B cell (primary cell): Measurements from ENCODE around the gene ZSCAN10. TPM values are rescaled to one million over a fixed set of nuclear protein-coding genes. Genes with fewer than 3 reads are reported as not detected.

Experiments
- ATAC-seq: fragments of 200-7000 bp; cut with Tn5 transposase; one replicate; pipeline ENCODE4 v1.10.0; 2021; ENCODE audit warnings: low read depth, mild to moderate bottlenecking, moderate number of reproducible peaks, moderate library complexity
- CTCF ChIA-PET: fragments of 350-600 bp; sonication (Branson Sonifier 250); formaldehyde crosslinking; loops from one replicate; lab custom pipeline; 2021; ENCODE audit warnings: antibody characterized with exemption, inconsistent platforms; lab: Charles Lee
- POLR2A ChIA-PET: fragments of 350-600 bp; sonication (Branson Sonifier 250); formaldehyde crosslinking; loops from one replicate; lab custom pipeline; 2021; ENCODE audit warnings: antibody characterized with exemption; lab: Charles Lee
- DNase-seq: peaks from one replicate; pipeline ENCODE4 v3.0.0; 2013
- H2AFZ ChIP-seq: 2 replicates; pipeline ENCODE4 v1.6.1; 2012; ENCODE audit warnings: mild to moderate bottlenecking, low read depth, low read length; ENCODE audit not compliant: insufficient read depth, poor library complexity, severe bottlenecking
- H3K27ac ChIP-seq, 2 donors: 1 replicate in 1 of 2; 2 replicates in 1 of 2; pipeline ENCODE4 v1.5.1; 2012 to 2013; ENCODE audit warnings: low read length in 2 of 2, mild to moderate bottlenecking in 2 of 2, moderate library complexity in 1 of 2
- H3K27me3 ChIP-seq, 4 experiments: fragments of 200-600 bp in 1 of 4; sonication (generic) in 1 of 4; replicated peaks in 1 of 4; 1 replicate in 2 of 4; 2 replicates in 2 of 4; pipeline versions ENCODE4 v1.6.1 to v1.7.0; 2013 to 2016; ENCODE audit warnings: low read length in 3 of 4, mild to moderate bottlenecking in 2 of 4, mixed read lengths in 1 of 4, moderate library complexity in 1 of 4; ENCODE audit not compliant: insufficient read depth in 4 of 4, control insufficient read depth in 3 of 4; ENCODE audit errors: control extremely low read depth in 1 of 4
- H3K36me3 ChIP-seq, 2 experiments: replicated peaks in 1 of 2; 1 replicate in 1 of 2; 2 replicates in 1 of 2; pipeline versions ENCODE4 v1.6.1 to v1.7.1; 2013; ENCODE audit warnings: low read length in 1 of 2; ENCODE audit not compliant: insufficient read depth in 2 of 2, control insufficient read depth in 1 of 2; ENCODE audit errors: control extremely low read depth in 1 of 2, extremely low read depth in 1 of 2
- H3K4me1 ChIP-seq, 2 donors: fragments of 200-600 bp in 1 of 2; sonication (generic) in 1 of 2; 1 replicate in 1 of 2; 2 replicates in 1 of 2; pipeline versions ENCODE4 v1.5.1 to v1.6.1; 2013 to 2017; ENCODE audit warnings: low read length in 2 of 2; ENCODE audit not compliant: control insufficient read depth in 2 of 2, insufficient read depth in 2 of 2
- H3K4me2 ChIP-seq: replicated peaks from 2 replicates; pipeline ENCODE3; 2012; ENCODE audit warnings: mild to moderate bottlenecking, low read depth, low read length; ENCODE audit not compliant: poor library complexity, severe bottlenecking
- H3K4me3 ChIP-seq, 5 experiments: fragments of 200-600 bp in 1 of 5; sonication (generic) in 1 of 5; 1 replicate in 3 of 5; 2 replicates in 2 of 5; pipeline versions ENCODE4 v1.5.1 to v1.7.0; 2011 to 2016; ENCODE audit warnings: low read length in 4 of 5, mild to moderate bottlenecking in 4 of 5, low read depth in 2 of 5, control low read depth in 1 of 5, moderate library complexity in 1 of 5; ENCODE audit not compliant: insufficient read depth in 1 of 5; ENCODE audit errors: control extremely low read depth in 1 of 5, extremely low read depth in 1 of 5
- H3K79me2 ChIP-seq: fragments of 200-600 bp; sonication (generic); one replicate; pipeline ENCODE4 v1.6.0; 2016; ENCODE audit warnings: low read length; ENCODE audit not compliant: control insufficient read depth, insufficient read depth
- H3K9ac ChIP-seq: fragments of 200-600 bp; sonication (generic); 2 replicates; pipeline ENCODE4 v1.6.1; 2017; ENCODE audit warnings: mild to moderate bottlenecking, low read length, moderate library complexity
- H3K9me3 ChIP-seq, 3 donors: one replicate each; pipeline versions ENCODE4 v1.6.1 to v1.7.1; 2013; ENCODE audit warnings: low read length in 2 of 3; ENCODE audit not compliant: control insufficient read depth in 2 of 3, insufficient read depth in 1 of 3; ENCODE audit errors: control extremely low read depth in 1 of 3
- H4K20me1 ChIP-seq: 2 replicates; pipeline ENCODE4 v1.6.0; 2012; ENCODE audit warnings: mild to moderate bottlenecking, low read length; ENCODE audit not compliant: insufficient read depth, control insufficient read depth, poor library complexity, severe bottlenecking
- H3K27ac Mint-ChIP-seq: one replicate; pipeline ENCODE4 v1.8.0; 2021; ENCODE audit warnings: mixed read lengths
- H3K27me3 Mint-ChIP-seq: one replicate; pipeline ENCODE4 v1.8.0; 2021; ENCODE audit warnings: mixed read lengths
- H3K4me1 Mint-ChIP-seq: one replicate; pipeline ENCODE4 v1.8.0; 2021; ENCODE audit warnings: mixed read lengths
- H3K4me3 Mint-ChIP-seq: one replicate; pipeline ENCODE4 v1.8.0; 2021; ENCODE audit warnings: mixed read lengths
- H3K9me3 Mint-ChIP-seq: one replicate; pipeline ENCODE4 v1.8.0; 2022; ENCODE audit warnings: mixed read lengths; ENCODE audit not compliant: insufficient read depth
- CTCF ChIP-seq: fragments of 200-600 bp; IDR thresholded peaks from one replicate; pipeline ENCODE4 v1.8.0; 2022; ENCODE audit warnings: antibody characterized with exemption, mild to moderate bottlenecking
- EZH2 ChIP-seq: IDR thresholded peaks from 2 replicates; pipeline ENCODE4 v1.6.1; 2012; ENCODE audit warnings: borderline replicate concordance, low read depth, mild to moderate bottlenecking, moderate library complexity, low read length; ENCODE audit not compliant: insufficient read depth, poor library complexity, severe bottlenecking
- WGBS: methylation state at CpG from one replicate; pipeline ENCODE4 v1.1.5; 2013; ENCODE audit warnings: missing lambda C conversion rate; ENCODE audit not compliant: insufficient coverage; 5-methylcytosine and 5-hydroxymethylcytosine counted together
- intact Hi-C: fragments of 100-400 bp; cut with micrococcal nuclease; formaldehyde crosslinking; loops from one replicate; pipeline ENCODE4 v1.10.0; 2022
- polyA minus RNA-seq: library from RNA; depleted of rRNA, polyadenylated mRNA; stranded (reverse); fragments of >200 nt; gene quantifications from 2 replicates; pipeline ENCODE4 v1.2.3, GENCODE V29; 2012
- polyA plus RNA-seq: library from polyadenylated mRNA; depleted of rRNA; stranded (reverse); fragments of >200 nt; gene quantifications from 2 replicates; pipeline ENCODE4 v1.2.3, GENCODE V29; 2012
- total RNA-seq, 2 donors: library from RNA; stranded (reverse); fragments of 120-200 nt in 1 of 2; gene quantifications; 1 replicate in 1 of 2; 2 replicates in 1 of 2; pipeline versions ENCODE4 v1.2.3 to v1.2.4, GENCODE V29; 2013 to 2022

Gene ZSCAN10
- total RNA-seq: not detected in 2 replicates
- total RNA-seq (2013): not detected
- polyA plus RNA-seq: 0.36 TPM in 1 of 2 replicates, not detected in the other
- polyA minus RNA-seq: 0.14 TPM in 1 of 2 replicates, not detected in the other

GRCh38 chr16:3098459-3099394 lies at the start of gene ZSCAN10:
TSS of gene ZSCAN10 (minus strand) at chr16:3099294. CDS start at chr16:3092937, 6,357 bp downstream.
- H3K79me2 ChIP-seq: no peaks in the 10 kb centered on the region
- DNase-seq (no peak), ATAC-seq (no peak)
- H3K9me3 Mint-ChIP-seq: no peaks in the 10 kb centered on the region
- no peaks in the 10 kb centered on the region for H3K27me3 Mint-ChIP-seq
- ChIA-PET CTCF (interaction anchor here (1.1 to 12.2 kb wide), 7 partner anchors 8 to 67 kb away, joined by 3 to 238 read pairs (median 8); partner anchors contain the start of gene ZNF213), POLR2A (interaction anchor here (0.5 to 0.7 kb wide), 3 partner anchors 35 to 1467 kb away, joined by 4 to 6 read pairs (median 6); no protein-coding TSS in a partner anchor)
- H4K20me1 ChIP-seq: no peaks in the 10 kb centered on the region
- no peak within 1 kb of the TSS for H3K27ac ChIP-seq
- peak within 1 kb of the TSS; percentile 63 for H3K4me2 ChIP-seq
- H3K4me3 ChIP-seq: peak within 1 kb of the TSS in 4 of 5 experiments; percentile 26 to 48 (median 36)
- peaks cover 0 to 4% (median 0%) of the 10 kb centered on the region in 3 donors for H3K9me3 ChIP-seq
- H3K27me3 ChIP-seq: no peaks in the 10 kb centered on the region
- H3K27ac Mint-ChIP-seq: peak within 1 kb of the TSS; percentile 56
- no peaks in the 10 kb centered on the region for H3K36me3 ChIP-seq
- H2AFZ ChIP-seq: peak within 1 kb of the TSS; percentile 69
- peaks cover 25 to 40% of the 10 kb centered on the region in 2 donors for H3K4me1 ChIP-seq
- intact Hi-C loops: no loop called here
- H3K9ac ChIP-seq: peak within 1 kb of the TSS; percentile 1
- TF ChIP-seq EZH2 (no peak), CTCF (no peak)
- H3K4me1 Mint-ChIP-seq: peaks cover 36% of the 10 kb centered on the region
- 83% methylated on average over 14 of the region's 21 CpGs for WGBS
- peak within 1 kb of the TSS; percentile 83 for H3K4me3 Mint-ChIP-seq
